GM19438 (cell line): ENCODE data around the gene CUEDC2.

Experiments
- ATAC-seq: cut with Tn5 transposase; IDR thresholded peaks from one replicate; pipeline ENCODE4 v1.9.1; 2021; ENCODE audit warnings: low read depth; ENCODE audit not compliant: unreplicated experiment

The CUEDC2 gene

DNA sequence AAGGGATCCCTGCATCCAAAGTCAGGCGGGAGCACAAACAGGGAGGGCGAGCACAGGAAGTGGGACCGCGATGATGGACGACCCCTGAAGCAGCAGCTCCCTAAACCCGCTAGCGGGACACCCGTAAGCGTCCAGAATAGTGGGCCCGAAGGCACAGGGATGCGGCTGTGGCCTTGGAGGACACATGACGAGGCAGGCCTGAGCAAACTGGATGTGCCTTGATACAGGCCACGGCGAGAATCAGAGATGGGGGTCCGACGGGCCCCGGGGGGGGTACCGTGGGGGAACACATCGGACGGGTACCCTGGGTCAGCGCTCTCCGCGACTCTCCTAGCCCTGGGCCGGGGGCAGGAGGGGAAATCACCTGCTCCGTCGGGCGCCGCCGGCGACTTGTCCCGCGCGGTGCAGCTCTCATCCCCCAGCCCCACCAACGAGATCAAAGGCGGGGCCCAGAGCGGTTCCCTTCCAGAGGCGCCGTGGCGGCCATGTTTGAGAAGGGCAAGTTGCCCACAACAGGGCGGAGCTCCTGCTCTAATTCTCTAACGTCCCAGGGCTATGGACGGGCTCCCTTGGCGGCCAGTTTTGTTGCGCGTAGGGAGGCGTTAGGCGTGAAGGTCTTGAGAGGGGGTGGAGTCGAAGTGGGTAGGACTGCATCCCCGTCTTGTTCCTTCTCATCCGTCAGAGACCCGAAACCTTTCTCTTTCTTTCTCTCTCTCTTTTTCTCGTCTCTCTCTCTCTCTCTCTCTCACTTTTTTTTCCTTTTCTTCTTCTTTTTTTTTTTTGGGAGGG, at the start of gene CUEDC2:
Gene CUEDC2 (minus strand): TSS at position 413 of the 789 bp plus-strand sequence. CDS start 7,386 bp downstream, outside the sequence.
- ATAC-seq = peak; percentile 92

DNA sequence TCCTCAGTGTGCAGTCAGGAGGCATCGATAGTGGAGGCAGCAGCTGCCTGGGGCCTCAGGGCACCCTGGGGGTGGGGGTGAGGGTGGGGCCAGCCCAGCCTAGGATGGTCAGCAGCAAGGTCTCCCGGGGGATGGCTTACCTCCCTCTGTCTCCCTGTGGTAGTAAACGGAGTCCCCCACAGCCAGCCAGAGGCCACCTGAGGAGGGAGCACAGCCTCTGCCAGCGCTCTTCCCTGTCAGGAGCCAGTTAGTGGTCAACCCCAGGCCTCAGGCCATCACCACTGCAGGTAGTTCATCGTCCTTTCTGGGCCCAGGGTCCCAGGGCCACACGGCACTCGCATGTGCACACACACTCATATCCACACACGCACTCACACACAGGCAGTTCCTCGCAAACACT, 48.0 kb upstream of the CUEDC2 start:
- no peak for ATAC-seq

- ATAC-seq = no peak
Observed at GRCh38 chr10:102479651-102480050, 47.3 kb upstream of the CUEDC2 start.

DNA sequence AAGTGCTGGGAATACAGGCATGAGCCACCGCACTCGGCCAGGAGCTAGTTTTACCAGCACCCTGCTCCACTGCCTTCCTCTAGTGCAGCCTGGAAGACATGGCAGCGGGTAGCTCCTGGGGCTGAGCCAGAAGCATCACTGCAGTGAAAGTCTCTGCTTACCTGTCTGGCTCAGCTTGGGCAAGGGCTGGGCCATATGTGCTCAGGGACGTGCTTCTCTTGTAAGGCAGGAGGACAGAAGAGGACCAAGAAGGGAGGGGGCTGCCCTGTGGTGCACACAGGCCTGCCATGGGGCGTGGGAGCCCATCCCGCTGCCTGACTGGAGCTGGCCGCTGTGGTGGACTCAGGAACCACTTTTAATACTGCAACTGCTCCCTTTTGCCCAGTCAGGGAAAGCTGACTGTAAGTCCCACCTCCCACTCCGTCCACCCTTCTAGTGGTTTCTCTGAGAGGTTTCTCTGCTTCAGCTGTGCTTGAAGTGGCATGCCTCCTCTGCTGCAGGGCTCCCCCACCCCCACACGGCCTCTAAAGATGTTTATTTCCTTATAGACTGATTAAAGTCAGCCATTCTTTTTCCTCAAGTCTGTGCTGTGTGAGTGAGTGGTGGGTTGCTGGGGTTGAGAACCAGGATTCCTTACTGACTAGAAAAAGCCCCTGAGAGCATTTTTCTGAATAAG, 44.2 kb upstream of the CUEDC2 start:
- no peak for ATAC-seq

- ATAC-seq = no peak
Observed at GRCh38 chr10:102475451-102476040, 43.2 kb upstream of the CUEDC2 start.

DNA sequence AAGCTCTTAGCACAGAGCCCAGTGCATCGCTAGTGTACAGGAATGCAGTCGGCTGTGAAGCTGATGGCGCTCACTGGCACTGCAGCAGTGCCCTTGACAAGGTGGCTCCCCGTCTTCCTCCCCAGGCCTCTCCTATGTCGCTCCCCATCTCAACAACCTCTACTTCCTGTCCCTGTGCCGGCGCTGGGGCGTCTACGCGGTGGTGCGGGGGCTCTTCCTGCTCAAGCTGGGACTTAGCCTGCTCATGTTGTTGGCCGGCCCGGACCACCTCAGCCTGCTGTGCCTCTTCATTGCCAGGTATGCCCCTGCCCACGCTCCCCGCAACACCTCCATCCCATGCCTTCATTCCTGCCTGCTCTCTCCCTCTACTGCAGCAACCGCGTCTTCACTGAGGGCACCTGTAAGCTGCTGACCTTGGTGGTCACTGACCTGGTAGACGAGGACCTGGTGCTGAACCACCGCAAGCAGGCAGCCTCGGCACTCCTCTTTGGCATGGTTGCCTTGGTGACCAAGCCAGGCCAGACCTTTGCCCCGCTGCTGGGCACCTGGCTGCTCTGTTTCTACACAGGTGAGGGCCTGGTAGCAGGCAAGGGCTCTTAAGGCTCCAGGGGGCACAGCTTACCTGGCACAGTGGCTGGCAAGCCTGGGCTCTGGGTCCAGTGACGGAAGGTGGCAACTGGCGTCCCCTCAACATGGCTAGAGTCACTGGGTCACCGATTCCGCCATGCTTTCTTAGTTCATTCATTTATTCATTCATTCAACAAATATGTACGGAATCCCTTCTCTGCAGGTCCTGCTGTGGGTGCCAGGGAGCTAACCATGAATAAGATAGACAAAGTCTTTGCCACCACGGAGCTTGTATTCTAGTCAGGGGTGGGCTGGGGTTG, 41.3 kb upstream of the CUEDC2 start:
- no peak for ATAC-seq

- ATAC-seq = no peak
Observed at GRCh38 chr10:102470579-102471546, 38.5 kb upstream of the CUEDC2 start.

- no peak for ATAC-seq
Observed at GRCh38 chr10:102468683-102469082, 36.3 kb upstream of the CUEDC2 start.

DNA sequence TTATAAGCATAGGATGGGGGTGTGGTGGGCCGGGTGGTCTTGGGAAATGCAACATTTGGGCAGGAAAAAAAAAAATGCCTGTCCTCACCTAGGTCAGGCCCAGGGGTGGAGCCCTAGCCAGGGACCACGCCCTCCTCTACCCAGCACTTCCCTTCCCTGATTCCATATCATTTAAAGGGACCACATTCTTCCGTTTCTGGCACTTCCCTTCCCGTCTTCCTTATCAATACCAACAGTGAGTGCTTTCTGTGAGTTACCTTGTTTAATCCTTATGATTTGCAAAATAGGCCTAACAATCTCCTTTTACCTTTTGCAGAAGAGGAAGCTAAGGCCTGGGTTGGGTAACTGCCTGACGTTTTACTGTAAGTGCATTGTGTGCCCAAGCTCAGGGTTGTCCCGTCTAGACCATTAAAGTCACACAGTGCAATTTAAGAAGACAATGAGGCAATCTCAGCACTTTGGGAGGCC, 35.6 kb upstream of the CUEDC2 start:
- ATAC-seq = no peak

DNA sequence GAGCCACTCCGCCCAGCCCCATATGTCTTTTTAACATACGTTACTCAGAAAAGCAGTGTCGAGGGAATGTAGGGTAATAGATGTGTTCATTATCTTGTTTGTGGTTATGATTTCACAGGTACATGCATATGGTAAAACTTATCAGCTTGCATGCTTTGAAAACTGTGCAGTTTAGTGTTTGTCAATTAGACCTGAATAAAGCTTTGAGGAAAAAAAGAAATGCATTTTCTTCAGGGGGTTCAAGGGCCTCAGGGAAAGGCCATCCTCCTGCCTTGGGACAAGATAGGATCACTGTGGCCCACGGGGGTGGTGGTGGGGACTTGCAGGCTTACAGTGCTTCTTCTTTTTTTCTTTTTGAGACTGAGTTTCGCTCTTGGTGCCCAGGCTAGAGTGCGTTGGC, 34.9 kb upstream of the CUEDC2 start:
- no peak for ATAC-seq

DNA sequence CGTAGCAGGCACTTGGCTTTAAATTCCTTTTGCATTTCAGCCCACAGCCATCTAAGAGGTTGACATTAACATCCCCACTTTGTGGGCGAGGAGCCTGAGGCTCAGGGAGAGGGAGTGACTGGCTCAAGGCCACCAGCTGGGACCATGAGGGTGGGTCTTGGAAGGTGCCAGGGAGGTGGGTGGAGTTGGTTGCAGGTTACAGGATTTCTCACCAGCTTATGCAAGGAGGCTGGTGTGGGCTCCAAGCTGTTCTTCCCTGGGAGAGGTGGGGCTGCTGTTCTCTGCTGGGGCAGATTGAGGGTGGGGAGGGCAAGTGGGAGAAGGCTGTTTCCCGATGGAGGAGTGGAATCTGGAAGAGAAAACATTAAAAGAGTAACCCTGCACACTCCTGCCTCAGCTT, 33.1 kb upstream of the CUEDC2 start:
- ATAC-seq = no peak

GRCh38 chr10:102463983-102464382, 31.6 kb upstream of the CUEDC2 start:
- ATAC-seq = no peak

GRCh38 chr10:102462512-102463054, 30.2 kb upstream of the CUEDC2 start:
- ATAC-seq = no peak

GRCh38 chr10:102461187-102462054, 29.0 kb upstream of the CUEDC2 start:
- ATAC-seq = peak; percentile 73

DNA sequence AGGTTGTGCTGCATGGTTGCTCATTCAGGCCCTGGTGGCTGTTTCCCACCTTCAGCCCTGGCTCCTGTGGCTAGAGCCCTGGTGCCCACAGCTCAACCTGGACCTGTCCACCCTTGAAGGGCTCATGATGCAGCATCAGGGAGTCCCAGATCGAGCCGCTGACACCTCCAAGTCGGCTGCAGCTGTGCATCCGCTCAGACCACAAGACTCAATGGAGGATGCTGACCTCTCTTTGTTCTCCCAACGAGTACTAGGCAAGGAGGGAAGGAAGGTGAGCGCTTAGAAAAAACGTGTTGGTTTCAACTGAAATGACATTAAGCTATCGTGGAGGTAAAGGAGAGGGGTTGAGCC, 28.4 kb upstream of the CUEDC2 start:
- ATAC-seq = peak; percentile 39

DNA sequence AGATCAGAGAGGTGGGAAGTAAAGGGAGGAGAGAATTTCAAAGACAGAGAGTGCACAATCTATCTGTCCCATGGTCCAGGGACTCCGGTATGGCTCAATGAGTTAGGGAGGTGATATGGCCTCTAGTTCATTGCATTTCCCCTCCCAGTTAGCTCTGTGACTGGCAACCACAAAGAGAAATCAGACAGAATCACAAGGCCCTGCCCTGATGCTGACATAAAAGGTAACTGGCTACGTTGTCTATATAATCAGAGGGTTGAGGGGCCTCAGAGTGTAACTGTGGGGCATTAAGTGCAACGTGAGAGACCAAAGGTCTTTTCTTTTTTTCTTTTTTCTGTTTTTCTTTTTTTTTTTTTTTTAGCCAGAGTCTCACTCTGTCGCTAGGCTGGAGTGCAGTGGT, 26.3 kb upstream of the CUEDC2 start:
- no peak for ATAC-seq

DNA sequence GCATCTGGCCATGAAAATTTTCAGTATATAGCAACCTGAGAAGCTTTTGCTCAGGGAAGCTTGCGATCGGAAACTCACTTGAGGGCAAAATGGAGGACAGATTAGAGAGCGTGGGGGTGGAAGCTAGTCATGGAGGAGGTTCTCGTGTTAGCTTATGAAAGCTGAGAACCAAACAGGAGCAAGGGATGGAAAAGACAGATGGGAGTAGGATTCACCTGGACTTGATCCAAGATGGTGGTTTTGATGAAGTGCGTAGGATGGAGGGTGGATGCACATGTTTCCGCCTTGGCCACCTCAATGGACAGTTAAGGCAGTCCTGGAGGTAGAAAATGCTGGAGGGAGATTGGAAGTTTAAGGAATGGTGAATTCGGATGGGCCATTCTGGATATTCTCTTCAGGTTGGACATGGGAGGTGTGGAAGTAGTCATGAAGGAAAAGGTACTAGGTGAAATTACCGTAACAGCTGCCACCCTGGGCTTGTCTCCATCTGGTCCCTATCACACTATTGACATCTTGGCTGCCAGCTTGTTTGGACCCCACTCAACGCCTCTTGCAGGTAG, 25.3 kb upstream of the CUEDC2 start:
- no peak for ATAC-seq

DNA sequence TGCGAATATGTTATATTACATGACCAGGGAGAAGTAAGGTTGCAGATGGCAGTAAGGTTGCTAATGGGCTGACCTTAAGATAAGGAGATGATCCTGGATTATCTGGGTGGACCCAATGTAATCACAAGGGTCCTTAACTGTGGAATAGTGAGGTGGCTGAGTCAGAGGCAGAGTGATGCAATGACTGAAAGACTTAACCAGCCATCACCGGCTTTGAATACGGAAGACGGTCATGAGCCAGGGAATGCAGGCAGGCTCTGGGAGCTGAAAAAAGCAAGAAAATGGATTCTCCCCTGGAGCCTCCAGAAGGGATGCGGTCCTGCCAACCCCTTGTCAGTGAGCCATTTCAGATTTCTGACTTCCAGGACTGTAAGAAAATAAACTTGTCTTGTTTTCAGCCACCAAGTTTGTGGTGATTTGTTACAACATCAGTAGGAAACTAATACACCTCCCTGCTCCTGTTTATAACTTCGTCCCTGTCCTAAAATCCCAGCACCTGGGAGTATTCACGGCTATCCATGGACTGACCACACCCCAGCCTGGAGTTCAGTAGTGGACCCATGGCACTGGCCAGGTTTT, 23.6 kb upstream of the CUEDC2 start:
- ATAC-seq = no peak
